Panc1 (cell line): ENCODE data around the gene BCL3. TPM values are rescaled to one million over a fixed set of nuclear protein-coding genes. Genes with fewer than 3 reads are reported as not detected.

Experiments
- ATAC-seq: fragments of 200-7000 bp; cut with Tn5 transposase; 2 replicates; pipeline ENCODE4 v1.9.1; 2020; ENCODE audit warnings: mild to moderate bottlenecking, moderate library complexity
- BruUV-seq: library from RNA; stranded (reverse); fragments of 400-500 nt; replicated peaks from 2 replicates; lab custom pipeline; 2021; lab: Mats Ljungman, UMichigan
- CTCF ChIA-PET: fragments of 300-600 bp; sonication (Branson Sonifier 250); formaldehyde crosslinking; loops from one replicate; lab custom pipeline; 2022; ENCODE audit warnings: antibody characterized with exemption; lab: Charles Lee
- POLR2A ChIA-PET: fragments of 300-600 bp; sonication (Branson Sonifier 250); formaldehyde crosslinking; loops from one replicate; lab custom pipeline; 2022; ENCODE audit warnings: antibody characterized with exemption; lab: Charles Lee
- DNase-seq: peaks from one replicate; pipeline ENCODE4 v3.0.0-alpha.2; 2010; ENCODE audit warnings: low read depth, low spot score
- H3K27ac ChIP-seq: 2 replicates; pipeline ENCODE4 v1.5.1; 2011; ENCODE audit warnings: mild to moderate bottlenecking, low read length, inconsistent platforms
- H3K27me3 ChIP-seq: fragments of 200-500 bp; sonication (Bioruptor generic); 2 replicates; pipeline ENCODE4 v1.6.0; 2014; ENCODE audit warnings: low read length, inconsistent platforms; ENCODE audit not compliant: control insufficient read depth, insufficient read depth
- H3K36me3 ChIP-seq: fragments of 200-500 bp; sonication (Bioruptor generic); 2 replicates; pipeline ENCODE4 v1.5.1; 2014; ENCODE audit warnings: inconsistent platforms, mild to moderate bottlenecking, low read length, moderate library complexity; ENCODE audit not compliant: control insufficient read depth, insufficient read depth
- H3K4me1 ChIP-seq: 2 replicates; pipeline ENCODE4 v1.5.1; 2011; ENCODE audit warnings: inconsistent platforms, mild to moderate bottlenecking, low read length, moderate library complexity; ENCODE audit not compliant: control insufficient read depth, insufficient read depth
- H3K4me3 ChIP-seq, 2 experiments: 2 replicates each; pipeline ENCODE4 v1.5.1; 2011 to 2012; ENCODE audit warnings: low read depth in 2 of 2, low read length in 2 of 2, mild to moderate bottlenecking in 2 of 2, inconsistent platforms in 1 of 2, moderate library complexity in 1 of 2
- H3K9me3 ChIP-seq: fragments of 200-500 bp; sonication (Bioruptor generic); 2 replicates; pipeline ENCODE4 v1.5.1; 2014; ENCODE audit warnings: low read depth, mild to moderate bottlenecking, inconsistent platforms, low read length, moderate library complexity; ENCODE audit not compliant: control insufficient read depth, insufficient read depth
- CTCF ChIP-seq: fragments of 450-650 bp; IDR thresholded peaks from 2 replicates; pipeline ENCODE4 v1.5.1; 2017; ENCODE audit warnings: mild to moderate bottlenecking
- POLR2AphosphoS5 ChIP-seq: IDR thresholded peaks from 2 replicates; pipeline ENCODE4 v1.6.1; 2012; ENCODE audit warnings: mild to moderate bottlenecking, low read depth, low read length, moderate library complexity
- SIN3A ChIP-seq: IDR thresholded peaks from 2 replicates; pipeline ENCODE4 v1.6.1; 2012; ENCODE audit warnings: low read depth, mild to moderate bottlenecking, low read length, moderate library complexity, borderline replicate concordance; ENCODE audit not compliant: insufficient read depth
- TCF7L2 ChIP-seq: IDR thresholded peaks from 2 replicates; pipeline ENCODE4 v1.6.1; 2011; ENCODE audit warnings: mild to moderate bottlenecking, low read depth, low read length, inconsistent platforms
- in situ Hi-C: cut with HindIII; loops from 2 replicates; pipeline ENCODE4 v1.10.0; 2016; ENCODE audit warnings: low sequenced_read_pairs, low pct_unique_long_range_greater_than_20kb
- intact Hi-C: fragments of 100-400 bp; cut with micrococcal nuclease; formaldehyde crosslinking; loops from one replicate; pipeline ENCODE4 v1.10.0; 2022; ENCODE audit not compliant: unreplicated experiment
- total RNA-seq: library from RNA; stranded (reverse); gene quantifications from one replicate; pipeline ENCODE4 v1.2.1, GENCODE V29; 2021; ENCODE audit not compliant: unreplicated experiment
- TF ChIP-seq, protein P1 (sequence below), 2 experiments: IDR thresholded peaks; 2 replicates each; pipeline ENCODE4 v1.6.1; 2011 to 2012; ENCODE audit warnings: low read depth in 2 of 2, control low read depth in 1 of 2, low read length in 1 of 2, mild to moderate bottlenecking in 1 of 2, moderate library complexity in 1 of 2; ENCODE audit not compliant: insufficient read depth in 1 of 2

Gene BCL3
- total RNA-seq, 1 experiment from 2014 or later = 48.5 TPM

DNA sequence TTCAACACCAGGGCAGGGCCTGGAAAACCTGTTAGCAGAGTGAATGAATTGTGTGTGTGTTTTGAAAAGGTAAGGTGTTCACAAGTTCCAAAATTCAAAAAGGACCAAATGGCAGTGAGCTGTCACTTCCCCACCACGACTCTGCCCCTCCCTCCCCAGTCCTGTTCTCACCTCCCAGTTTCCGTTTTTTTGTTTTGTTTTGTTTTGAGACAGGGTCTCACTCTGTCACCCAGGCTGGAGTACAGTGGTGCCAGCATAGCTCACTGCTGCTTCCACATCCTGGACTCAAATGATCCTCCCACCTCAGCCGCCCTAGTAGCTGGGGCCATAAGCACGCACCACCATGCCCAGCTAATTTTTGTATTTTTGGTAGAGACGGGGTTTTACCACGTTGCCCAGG is 20.3 kb upstream of the BCL3 start:
- no peak for ATAC-seq
- no peak for DNase-seq
- Histone ChIP-seq H3K9me3 (no peaks in the 10 kb centered on the region), H3K36me3 (no peaks in the 10 kb centered on the region), H3K4me3 (no peak overlapping the region), H3K27ac (peak overlapping the region; percentile 67), H3K4me1 (peaks cover 23% of the 10 kb centered on the region), H3K27me3 (no peaks in the 10 kb centered on the region)
- POLR2A ChIA-PET = no interaction called here
- BruUV-seq = no TSS peak
- TF ChIP-seq, protein P1, sequence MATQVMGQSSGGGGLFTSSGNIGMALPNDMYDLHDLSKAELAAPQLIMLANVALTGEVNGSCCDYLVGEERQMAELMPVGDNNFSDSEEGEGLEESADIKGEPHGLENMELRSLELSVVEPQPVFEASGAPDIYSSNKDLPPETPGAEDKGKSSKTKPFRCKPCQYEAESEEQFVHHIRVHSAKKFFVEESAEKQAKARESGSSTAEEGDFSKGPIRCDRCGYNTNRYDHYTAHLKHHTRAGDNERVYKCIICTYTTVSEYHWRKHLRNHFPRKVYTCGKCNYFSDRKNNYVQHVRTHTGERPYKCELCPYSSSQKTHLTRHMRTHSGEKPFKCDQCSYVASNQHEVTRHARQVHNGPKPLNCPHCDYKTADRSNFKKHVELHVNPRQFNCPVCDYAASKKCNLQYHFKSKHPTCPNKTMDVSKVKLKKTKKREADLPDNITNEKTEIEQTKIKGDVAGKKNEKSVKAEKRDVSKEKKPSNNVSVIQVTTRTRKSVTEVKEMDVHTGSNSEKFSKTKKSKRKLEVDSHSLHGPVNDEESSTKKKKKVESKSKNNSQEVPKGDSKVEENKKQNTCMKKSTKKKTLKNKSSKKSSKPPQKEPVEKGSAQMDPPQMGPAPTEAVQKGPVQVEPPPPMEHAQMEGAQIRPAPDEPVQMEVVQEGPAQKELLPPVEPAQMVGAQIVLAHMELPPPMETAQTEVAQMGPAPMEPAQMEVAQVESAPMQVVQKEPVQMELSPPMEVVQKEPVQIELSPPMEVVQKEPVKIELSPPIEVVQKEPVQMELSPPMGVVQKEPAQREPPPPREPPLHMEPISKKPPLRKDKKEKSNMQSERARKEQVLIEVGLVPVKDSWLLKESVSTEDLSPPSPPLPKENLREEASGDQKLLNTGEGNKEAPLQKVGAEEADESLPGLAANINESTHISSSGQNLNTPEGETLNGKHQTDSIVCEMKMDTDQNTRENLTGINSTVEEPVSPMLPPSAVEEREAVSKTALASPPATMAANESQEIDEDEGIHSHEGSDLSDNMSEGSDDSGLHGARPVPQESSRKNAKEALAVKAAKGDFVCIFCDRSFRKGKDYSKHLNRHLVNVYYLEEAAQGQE (IDR thresholded peaks at IDR 0.05; ENCODE audit: insufficient read depth in 1 of 2, low read depth in 2 of 2, low read length in 1 of 2) = no peak
- no peak for TF ChIP-seq POLR2AphosphoS5
- TF ChIP-seq SIN3A = no peak
- no peak for TF ChIP-seq CTCF
- no peak for TF ChIP-seq TCF7L2
- intact Hi-C loops (no loop called here), in situ Hi-C loops (no loop called here)
- CTCF ChIA-PET = no interaction called here

GRCh38 chr19:44729516-44730033 is 18.9 kb upstream of the BCL3 start:
- ChIA-PET POLR2A (interaction anchor here (0.6 kb wide), 1 partner anchor 51 kb away, joined by 10 read pairs; no protein-coding TSS in a partner anchor), CTCF (interaction anchor here (0.7 kb wide), 1 partner anchor 51 kb away, joined by 3 read pairs; no protein-coding TSS in a partner anchor)
- intact Hi-C loops = no loop called here

More at GRCh38 chr19:44729516-44730033, 18.9 kb upstream of the BCL3 start:
- Histone ChIP-seq H3K4me3 (no peak overlapping the region), H3K27ac (no peak overlapping the region), H3K27me3 (no peaks in the 10 kb centered on the region), H3K9me3 (no peaks in the 10 kb centered on the region), H3K36me3 (no peaks in the 10 kb centered on the region), H3K4me1 (peaks cover 14% of the 10 kb centered on the region)
- in situ Hi-C loops = no loop called here
- no peak for TF ChIP-seq CTCF
- TF ChIP-seq SIN3A = no peak
- BruUV-seq = no TSS peak
- DNase-seq (no peak), ATAC-seq (no peak)
